NB4 (cell line): ENCODE measurements around the gene MALRD1.

ENCODE experiments used
- MYC ChIP-seq: IDR thresholded peaks from 2 replicates; pipeline ENCODE4 v1.6.1; 2011; ENCODE audit warnings: low read depth, low read length
- POLR2A ChIP-seq: IDR thresholded peaks from 2 replicates; pipeline ENCODE4 v1.6.1; 2011; ENCODE audit warnings: mild to moderate bottlenecking; ENCODE audit not compliant: insufficient read length; ENCODE audit errors: extremely low read depth
- TF ChIP-seq, protein P1 (sequence below): IDR thresholded peaks from one replicate; pipeline ENCODE4 v1.5.1; 2012; ENCODE audit warnings: low read depth, low read length

DNA sequence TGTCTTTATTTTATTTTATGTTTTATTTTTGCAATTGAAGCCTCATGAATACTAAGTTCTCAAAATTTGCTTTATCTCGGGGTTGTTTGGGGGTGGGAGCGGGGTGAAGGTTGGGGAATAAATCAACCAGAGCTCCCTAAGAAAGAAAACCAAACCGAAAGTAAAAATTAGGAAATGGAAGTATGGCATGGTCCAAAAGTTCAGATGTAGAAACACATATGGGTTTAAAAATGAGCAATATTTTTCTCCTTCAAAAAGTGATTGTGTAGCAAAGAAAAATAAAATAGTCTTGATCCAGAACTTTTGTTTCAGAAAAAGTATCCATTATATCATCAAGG lies 590.3 kb downstream of the MALRD1 start:
- TF ChIP-seq, protein P1, sequence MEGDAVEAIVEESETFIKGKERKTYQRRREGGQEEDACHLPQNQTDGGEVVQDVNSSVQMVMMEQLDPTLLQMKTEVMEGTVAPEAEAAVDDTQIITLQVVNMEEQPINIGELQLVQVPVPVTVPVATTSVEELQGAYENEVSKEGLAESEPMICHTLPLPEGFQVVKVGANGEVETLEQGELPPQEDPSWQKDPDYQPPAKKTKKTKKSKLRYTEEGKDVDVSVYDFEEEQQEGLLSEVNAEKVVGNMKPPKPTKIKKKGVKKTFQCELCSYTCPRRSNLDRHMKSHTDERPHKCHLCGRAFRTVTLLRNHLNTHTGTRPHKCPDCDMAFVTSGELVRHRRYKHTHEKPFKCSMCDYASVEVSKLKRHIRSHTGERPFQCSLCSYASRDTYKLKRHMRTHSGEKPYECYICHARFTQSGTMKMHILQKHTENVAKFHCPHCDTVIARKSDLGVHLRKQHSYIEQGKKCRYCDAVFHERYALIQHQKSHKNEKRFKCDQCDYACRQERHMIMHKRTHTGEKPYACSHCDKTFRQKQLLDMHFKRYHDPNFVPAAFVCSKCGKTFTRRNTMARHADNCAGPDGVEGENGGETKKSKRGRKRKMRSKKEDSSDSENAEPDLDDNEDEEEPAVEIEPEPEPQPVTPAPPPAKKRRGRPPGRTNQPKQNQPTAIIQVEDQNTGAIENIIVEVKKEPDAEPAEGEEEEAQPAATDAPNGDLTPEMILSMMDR = no peak
- TF ChIP-seq MYC (no peak), POLR2A (no peak)
